Kidney epithelial cell (primary cell): ENCODE data around the gene ROPN1L. TPM values are rescaled to one million over a fixed set of nuclear protein-coding genes. Genes with fewer than 3 reads are reported as not detected.
"Not testable (repeated sequence)": the region's sequence is repeated elsewhere in the genome, so short reads cannot be mapped to it uniquely, and the experiment has no call there.

Experiments used
- DNase-seq: peaks from one replicate; pipeline ENCODE4 v3.0.0-alpha.2; 2010; ENCODE audit warnings: low read depth
- H3K27me3 ChIP-seq: 2 replicates; pipeline ENCODE4 v1.6.0; 2011; ENCODE audit warnings: low read length; ENCODE audit not compliant: control insufficient read depth, insufficient read depth
- H3K36me3 ChIP-seq: 2 replicates; pipeline ENCODE4 v1.5.1; 2011; ENCODE audit warnings: low read length; ENCODE audit not compliant: control insufficient read depth, insufficient read depth
- H3K4me3 ChIP-seq: 2 replicates; pipeline ENCODE4 v1.5.1; 2011; ENCODE audit warnings: low read depth, mild to moderate bottlenecking, control low read depth, low read length
- CTCF ChIP-seq: IDR thresholded peaks from 2 replicates; pipeline ENCODE4 v1.5.1; 2011; ENCODE audit warnings: mild to moderate bottlenecking, moderate library complexity, low read length, control low read depth, inconsistent platforms; ENCODE audit not compliant: insufficient read depth, poor library complexity, severe bottlenecking
- total RNA-seq: library from RNA; depleted of rRNA; stranded (reverse); fragments of >200 nt; gene quantifications from 2 replicates; pipeline ENCODE4 v1.2.3, GENCODE V29; 2015

The ROPN1L gene
- total RNA-seq, 1 donor from 2014 or later = 0.21 TPM

- H3K27me3 ChIP-seq = no peaks in the 10 kb centered on the region
- DNase-seq = no peak
- no peaks in the 10 kb centered on the region for H3K36me3 ChIP-seq
- no peak overlapping the region for H3K4me3 ChIP-seq
- no peak for TF ChIP-seq CTCF
Observed at GRCh38 chr5:10511741-10512640, 70.3 kb downstream of the ROPN1L start.

GRCh38 chr5:10513501-10514442 lies 72.1 kb downstream of the ROPN1L start:
- Histone ChIP-seq H3K4me3 (no peak overlapping the region), H3K36me3 (no peaks in the 10 kb centered on the region), H3K27me3 (no peaks in the 10 kb centered on the region)
- DNase-seq = peak; percentile 90
- no peak for TF ChIP-seq CTCF

GRCh38 chr5:10514572-10514971 lies 72.9 kb downstream of the ROPN1L start:
- H3K4me3 ChIP-seq, DNase-seq, H3K27me3 ChIP-seq, H3K36me3 ChIP-seq: not testable (repeated sequence)

Other genes with a start within 250 kb of the ROPN1L start
- 16.9 and 51.2 TPM in 2 replicates for gene ATPSCKMT, start 192.0 kb upstream of the ROPN1L start, total RNA-seq
- gene CCT5, start 191.6 kb upstream of the ROPN1L start, total RNA-seq = 442 and 506 TPM in 2 replicates
- 7.7 and 7.8 TPM in 2 replicates for gene CMBL, start 134.0 kb upstream of the ROPN1L start, total RNA-seq
- gene MARCHF6, start 88.2 kb upstream of the ROPN1L start, total RNA-seq = 40.7 and 47.1 TPM in 2 replicates
- gene ANKRD33B, start 122.2 kb downstream of the ROPN1L start, total RNA-seq = 5.0 and 5.5 TPM in 2 replicates